H1 (cell line): ENCODE measurements around the gene FKBP1A. TPM values are rescaled to one million over a fixed set of nuclear protein-coding genes. Genes with fewer than 3 reads are reported as not detected.
A peak's percentile ranks its signal among the peaks of the same experiment; 100 is the strongest.

Experiments
- CTCF ChIA-PET: fragments of 300-600 bp; sonication (Branson Sonifier 250); formaldehyde crosslinking; loops from one replicate; lab custom pipeline; 2021; ENCODE audit not compliant: partially characterized antibody; lab: Charles Lee
- POLR2A ChIA-PET: fragments of 300-600 bp; sonication (Branson Sonifier 250); formaldehyde crosslinking; loops from one replicate; lab custom pipeline; 2021; ENCODE audit warnings: inconsistent platforms; ENCODE audit not compliant: partially characterized antibody; lab: Charles Lee
- DNase-seq, 2 experiments: peaks; one replicate each; pipeline versions ENCODE4 v3.0.0 to v3.0.0-alpha.2; 2010 to 2022; ENCODE audit warnings: low spot score in 2 of 2, low read depth in 1 of 2, mixed read lengths in 1 of 2
- FAIRE-seq: peaks from 2 replicates; lab custom pipeline; 2011; peaks lifted over from hg19 to GRCh38; lab: Jason Lieb, UNC
- H2AFZ ChIP-seq: 2 replicates; pipeline ENCODE4 v1.8.1; 2012; ENCODE audit warnings: low read length, inconsistent platforms
- H2AK5ac ChIP-seq: 2 replicates; pipeline ENCODE4 v1.6.1; 2013; ENCODE audit warnings: low read depth, low read length
- H2BK120ac ChIP-seq: replicated peaks from 2 replicates; pipeline ENCODE3; 2013; ENCODE audit warnings: low read depth, low read length, inconsistent platforms
- H2BK12ac ChIP-seq: 2 replicates; pipeline ENCODE4 v1.6.1; 2013; ENCODE audit warnings: low read depth, low read length
- H2BK15ac ChIP-seq: 2 replicates; pipeline ENCODE4 v1.6.1; 2013; ENCODE audit warnings: low read length
- H2BK20ac ChIP-seq: 2 replicates; pipeline ENCODE4 v1.6.1; 2013; ENCODE audit warnings: low read length
- H2BK5ac ChIP-seq: 2 replicates; pipeline ENCODE4 v1.6.1; 2013; ENCODE audit warnings: low read depth, low read length
- H3K14ac ChIP-seq: 2 replicates; pipeline ENCODE4 v1.6.1; 2013; ENCODE audit warnings: inconsistent platforms; ENCODE audit not compliant: insufficient read length
- H3K18ac ChIP-seq: 2 replicates; pipeline ENCODE4 v1.6.1; 2013; ENCODE audit warnings: low read length; ENCODE audit errors: extremely low read depth
- H3K23ac ChIP-seq: 2 replicates; pipeline ENCODE4 v1.6.1; 2013; ENCODE audit warnings: inconsistent platforms; ENCODE audit not compliant: insufficient read length
- H3K23me2 ChIP-seq: 2 replicates; pipeline ENCODE4 v1.6.1; 2013; ENCODE audit warnings: low read depth, low read length
- H3K27ac ChIP-seq: 2 replicates; pipeline ENCODE4 v1.6.1; 2011; ENCODE audit warnings: low read depth, low read length, inconsistent platforms
- H3K27me3 ChIP-seq, 4 experiments: replicated peaks in 1 of 4; 1 replicate in 1 of 4; 2 replicates in 3 of 4; pipeline versions ENCODE4 v1.6.1 to v1.8.1; 2011 to 2013; ENCODE audit warnings: low read length in 3 of 4, mild to moderate bottlenecking in 3 of 4, inconsistent platforms in 2 of 4, mixed read lengths in 2 of 4, moderate library complexity in 1 of 4; ENCODE audit not compliant: control insufficient read depth in 3 of 4, insufficient read depth in 3 of 4; ENCODE audit errors: extremely low read depth in 1 of 4
- H3K36me3 ChIP-seq, 4 experiments: 2 replicates each; pipeline versions ENCODE4 v1.6.1 to v1.8.1; 2011 to 2013; ENCODE audit warnings: mild to moderate bottlenecking in 4 of 4, low read length in 3 of 4, moderate library complexity in 2 of 4, control low read depth in 1 of 4, inconsistent platforms in 1 of 4; ENCODE audit not compliant: insufficient read depth in 4 of 4, control insufficient read depth in 2 of 4
- H3K4ac ChIP-seq: replicated peaks from 2 replicates; pipeline ENCODE3; 2013; ENCODE audit warnings: low read length, low read depth, mixed read lengths, inconsistent platforms; ENCODE audit not compliant: insufficient read length
- H3K4me1 ChIP-seq, 4 experiments: replicated peaks in 1 of 4; 1 replicate in 1 of 4; 2 replicates in 3 of 4; pipeline versions ENCODE4 v1.6.1 to v1.8.1; 2011 to 2013; ENCODE audit warnings: low read length in 3 of 4, inconsistent platforms in 2 of 4, mixed read lengths in 1 of 4; ENCODE audit not compliant: insufficient read depth in 4 of 4, control insufficient read depth in 3 of 4
- H3K4me2 ChIP-seq, 2 experiments: 2 replicates each; pipeline versions ENCODE4 v1.6.1 to v1.8.1; 2011 to 2013; ENCODE audit warnings: low read depth in 2 of 2, low read length in 2 of 2, control low read depth in 1 of 2, inconsistent platforms in 1 of 2, mild to moderate bottlenecking in 1 of 2; ENCODE audit not compliant: insufficient read depth in 1 of 2
- H3K4me3 ChIP-seq, 4 experiments: fragments of 200-600, 300-600 bp in 1 of 4; sonication (generic), shearing (Covaris generic), sonication (Bioruptor Twin) in 1 of 4; 2 replicates each; pipeline versions ENCODE4 v1.5.1 to v1.8.1; 2011 to 2016; ENCODE audit warnings: low read length in 4 of 4, low read depth in 3 of 4, control low read depth in 2 of 4, inconsistent platforms in 2 of 4, mild to moderate bottlenecking in 2 of 4, mixed read lengths in 1 of 4, moderate library complexity in 1 of 4; ENCODE audit not compliant: insufficient read depth in 2 of 4; ENCODE audit errors: extremely low read depth in 1 of 4
- H3K56ac ChIP-seq: replicated peaks from 2 replicates; pipeline ENCODE3; 2013; ENCODE audit warnings: low read depth, mild to moderate bottlenecking, mixed read lengths, low read length, inconsistent platforms; ENCODE audit not compliant: insufficient read length
- H3K79me1 ChIP-seq: 2 replicates; pipeline ENCODE4 v1.6.1; 2013; ENCODE audit warnings: low read depth, low read length, control low read depth
- H3K79me2 ChIP-seq, 2 experiments: 2 replicates each; pipeline versions ENCODE4 v1.6.1 to v1.8.1; 2012 to 2013; ENCODE audit warnings: low read length in 2 of 2, mild to moderate bottlenecking in 2 of 2, inconsistent platforms in 1 of 2; ENCODE audit not compliant: insufficient read depth in 2 of 2, control insufficient read depth in 1 of 2
- H3K9ac ChIP-seq, 4 experiments: replicated peaks in 1 of 4; 1 replicate in 1 of 4; 2 replicates in 3 of 4; pipeline versions ENCODE4 v1.6.1 to v1.8.1; 2011 to 2013; ENCODE audit warnings: low read depth in 3 of 4, low read length in 3 of 4, control low read depth in 2 of 4, mild to moderate bottlenecking in 2 of 4, moderate library complexity in 2 of 4, inconsistent platforms in 1 of 4; ENCODE audit errors: extremely low read depth in 1 of 4
- H3K9me3 ChIP-seq, 2 experiments: 2 replicates each; pipeline versions ENCODE4 v1.6.1 to v1.8.1; 2012 to 2013; ENCODE audit warnings: mild to moderate bottlenecking in 2 of 2, moderate library complexity in 2 of 2, control low read depth in 1 of 2, inconsistent platforms in 1 of 2, low read depth in 1 of 2, low read length in 1 of 2, mixed read lengths in 1 of 2; ENCODE audit not compliant: insufficient read depth in 2 of 2
- H4K20me1 ChIP-seq, 2 experiments: replicated peaks in 1 of 2; 2 replicates each; pipeline versions ENCODE3 to v1.8.1; 2011 to 2013; ENCODE audit warnings: inconsistent platforms in 2 of 2, low read length in 2 of 2, mild to moderate bottlenecking in 1 of 2; ENCODE audit not compliant: insufficient read depth in 2 of 2, control insufficient read depth in 1 of 2
- H4K5ac ChIP-seq: 2 replicates; pipeline ENCODE4 v1.6.1; 2013; ENCODE audit warnings: low read length, low read depth, mixed read lengths, inconsistent platforms; ENCODE audit not compliant: insufficient read length
- H4K8ac ChIP-seq: 2 replicates; pipeline ENCODE4 v1.8.0; 2013; ENCODE audit warnings: mild to moderate bottlenecking, moderate library complexity, low read length, inconsistent platforms; ENCODE audit not compliant: insufficient read depth; ENCODE audit errors: extremely low read depth
- H4K91ac ChIP-seq: replicated peaks from 2 replicates; pipeline ENCODE3; 2013; ENCODE audit warnings: low read length, mixed read lengths, inconsistent platforms; ENCODE audit not compliant: insufficient read length
- BCL11A ChIP-seq, 2 experiments: IDR thresholded peaks; one replicate each; pipeline ENCODE4 v1.6.1; 2011; ENCODE audit warnings: low read depth in 2 of 2, low read length in 2 of 2, mild to moderate bottlenecking in 2 of 2
- CHD1 ChIP-seq: IDR thresholded peaks from 2 replicates; pipeline ENCODE4 v1.6.1; 2012; ENCODE audit warnings: low read depth, low read length, improper control_type of control experiment
- FOSL1 ChIP-seq: IDR thresholded peaks from 2 replicates; pipeline ENCODE4 v1.6.1; 2011; ENCODE audit warnings: mild to moderate bottlenecking, low read depth, low read length, moderate library complexity; ENCODE audit not compliant: insufficient read depth
- HDAC2 ChIP-seq, 2 experiments: fragments of 300-600 bp in 1 of 2; sonication (generic) in 1 of 2; IDR thresholded peaks; 2 replicates each; pipeline ENCODE4 v1.6.1; 2011 to 2012; ENCODE audit warnings: low read depth in 2 of 2, low read length in 2 of 2, mild to moderate bottlenecking in 2 of 2, moderate library complexity in 2 of 2, borderline replicate concordance in 1 of 2, inconsistent platforms in 1 of 2
- KDM1A ChIP-seq: fragments of 200-600, 300-600 bp; sonication (generic); IDR thresholded peaks from 2 replicates; pipeline ENCODE4 v1.7.1; 2016; ENCODE audit warnings: mild to moderate bottlenecking, low read length, borderline replicate concordance
- POLR2AphosphoS5 ChIP-seq: IDR thresholded peaks from 2 replicates; pipeline ENCODE4 v1.6.1; 2011; ENCODE audit warnings: low read depth, low read length
- RXRA ChIP-seq: IDR thresholded peaks from 2 replicates; pipeline ENCODE4 v1.6.1; 2011; ENCODE audit warnings: low read depth, mild to moderate bottlenecking, low read length, moderate library complexity; ENCODE audit not compliant: insufficient read depth
- SAP30 ChIP-seq: fragments of 300-600 bp; sonication (generic); IDR thresholded peaks from 2 replicates; pipeline ENCODE4 v1.7.1; 2012; ENCODE audit warnings: low read length, moderate library complexity, mild to moderate bottlenecking, inconsistent platforms; ENCODE audit not compliant: insufficient read depth, insufficient replicate concordance
- SP4 ChIP-seq: IDR thresholded peaks from 2 replicates; pipeline ENCODE4 v1.6.1; 2012; ENCODE audit warnings: low read length, inconsistent platforms
- SUZ12 ChIP-seq: fragments of 200-600 bp; sonication (generic); IDR thresholded peaks from 2 replicates; pipeline ENCODE4 v1.6.1; 2012; ENCODE audit warnings: mild to moderate bottlenecking, inconsistent platforms, low read length, moderate library complexity, mixed read lengths
- WGBS, 2 experiments: shearing (Covaris generic) in 1 of 2; methylation state at CpG; one replicate each; pipeline versions ENCODE4 v1.1.6 to v1.1.7; 2013 to 2015; ENCODE audit warnings: low lambda C conversion rate in 2 of 2, mixed read lengths in 2 of 2, inconsistent platforms in 1 of 2, low coverage in 1 of 2, missing lambda C conversion rate in 1 of 2; ENCODE audit not compliant: insufficient replicate concordance in 2 of 2, insufficient coverage in 1 of 2, insufficient read length in 1 of 2; ENCODE audit errors: extremely low coverage in 1 of 2, missing lambda C conversion rate in 1 of 2; 5-methylcytosine and 5-hydroxymethylcytosine counted together
- polyA plus RNA-seq, 7 experiments: library from polyadenylated mRNA; depleted of rRNA in 3 of 7; stranded (reverse) in 5 of 7; unstranded in 2 of 7; fragments of >200 nt in 5 of 7; fragments of 200-250 nt in 2 of 7; gene quantifications; 1 replicate in 5 of 7; 2 replicates in 1 of 7; 4 replicates in 1 of 7; pipeline versions ENCODE4 v1.2.1 to v1.2.3, GENCODE V29; 2011 to 2013; ENCODE audit warnings: missing spikeins in 2 of 7, mixed read lengths in 2 of 7
- total RNA-seq: library from RNA; stranded (reverse); fragmentation: NEBNext Ultra II Directional; extraction: Animal tissue kit (Norgen Biotek cat#: 25700); gene quantifications from 2 replicates; pipeline ENCODE4 v1.2.1, GENCODE V29; 2021
- TF ChIP-seq, protein P1 (sequence below), 3 experiments: IDR thresholded peaks; 1 replicate in 2 of 3; 2 replicates in 1 of 3; pipeline versions ENCODE4 v1.5.1 to v1.6.1; 2011; ENCODE audit warnings: low read length in 3 of 3, mild to moderate bottlenecking in 3 of 3, inconsistent platforms in 2 of 3, low read depth in 1 of 3, moderate library complexity in 1 of 3; ENCODE audit not compliant: insufficient read depth in 1 of 3; ENCODE audit errors: control extremely low read depth in 1 of 3

FKBP1A gene
- total and polyA plus RNA-seq, 2 of the 8 experiments (the other 6 are each of a cell fraction or from before 2014, with no cell fraction given) = 250 to 685 TPM

GRCh38 chr20:1323256-1323655 is 69.6 kb downstream of the FKBP1A start:
- H3K27ac ChIP-seq = no peak overlapping the region
- H3K4me2 ChIP-seq = no peak overlapping the region
- H3K79me1 ChIP-seq = peaks cover 16% of the 10 kb centered on the region
- H3K23me2 ChIP-seq = peaks cover 10% of the 10 kb centered on the region
- H3K14ac ChIP-seq = no peak overlapping the region
- peaks cover 2 to 13% (median 5%) of the 10 kb centered on the region in 4 experiments; a peak in 6 of 7 replicates for H3K4me1 ChIP-seq
- H3K4me3 ChIP-seq = no peak overlapping the region
- CTCF ChIA-PET = interaction anchor here (1.3 to 3.6 kb wide), 5 partner anchors 11 to 94 kb away, joined by 3 to 28 read pairs (median 4); no protein-coding TSS in a partner anchor
- H3K27me3 ChIP-seq = no peaks in the 10 kb centered on the region; a peak in 1 of 7 replicates
- H2AFZ ChIP-seq = 0 out of 2 replicates have a peak overlapping the region, but pooled peaks have one; percentile 12
- H2BK15ac ChIP-seq = no peak overlapping the region
- no peak overlapping the region for H3K23ac ChIP-seq
- no peaks in the 10 kb centered on the region for H3K9me3 ChIP-seq
- DNase-seq (no peak), FAIRE-seq (no peak)
- H2BK120ac ChIP-seq = no peak overlapping the region
- peaks cover 4 to 17% of the 10 kb centered on the region in 2 experiments for H4K20me1 ChIP-seq
- H4K5ac ChIP-seq = no peak overlapping the region
- no peak overlapping the region for H2AK5ac ChIP-seq
- POLR2A ChIA-PET = interaction anchor here (0.6 to 6.5 kb wide), 6 partner anchors 13 to 54 kb away, joined by 3 to 34 read pairs (median 3); no protein-coding TSS in a partner anchor
- H3K18ac ChIP-seq = no peak overlapping the region
- no peak overlapping the region for H2BK20ac ChIP-seq
- no peaks in the 10 kb centered on the region for H3K36me3 ChIP-seq
- peaks cover 18 to 29% of the 10 kb centered on the region in 2 experiments for H3K79me2 ChIP-seq
- H2BK12ac ChIP-seq = no peak overlapping the region
- H3K56ac ChIP-seq = no peak overlapping the region
- H4K91ac ChIP-seq = no peak overlapping the region
- no peak overlapping the region for H3K9ac ChIP-seq
- 85% methylated on average over 6 of the region's 6 CpGs; no CpG with 5 or more reads in 1 of the 2 experiments for whole genome bisulfite sequencing, 2 experiments
- H4K8ac ChIP-seq = no peak overlapping the region
- H2BK5ac ChIP-seq = no peak overlapping the region
- no peak overlapping the region for H3K4ac ChIP-seq
- TF ChIP-seq SAP30 = no peak
- no peak for TF ChIP-seq KDM1A
- TF ChIP-seq, protein P1, sequence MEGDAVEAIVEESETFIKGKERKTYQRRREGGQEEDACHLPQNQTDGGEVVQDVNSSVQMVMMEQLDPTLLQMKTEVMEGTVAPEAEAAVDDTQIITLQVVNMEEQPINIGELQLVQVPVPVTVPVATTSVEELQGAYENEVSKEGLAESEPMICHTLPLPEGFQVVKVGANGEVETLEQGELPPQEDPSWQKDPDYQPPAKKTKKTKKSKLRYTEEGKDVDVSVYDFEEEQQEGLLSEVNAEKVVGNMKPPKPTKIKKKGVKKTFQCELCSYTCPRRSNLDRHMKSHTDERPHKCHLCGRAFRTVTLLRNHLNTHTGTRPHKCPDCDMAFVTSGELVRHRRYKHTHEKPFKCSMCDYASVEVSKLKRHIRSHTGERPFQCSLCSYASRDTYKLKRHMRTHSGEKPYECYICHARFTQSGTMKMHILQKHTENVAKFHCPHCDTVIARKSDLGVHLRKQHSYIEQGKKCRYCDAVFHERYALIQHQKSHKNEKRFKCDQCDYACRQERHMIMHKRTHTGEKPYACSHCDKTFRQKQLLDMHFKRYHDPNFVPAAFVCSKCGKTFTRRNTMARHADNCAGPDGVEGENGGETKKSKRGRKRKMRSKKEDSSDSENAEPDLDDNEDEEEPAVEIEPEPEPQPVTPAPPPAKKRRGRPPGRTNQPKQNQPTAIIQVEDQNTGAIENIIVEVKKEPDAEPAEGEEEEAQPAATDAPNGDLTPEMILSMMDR (IDR thresholded peaks at IDR 0.05; ENCODE audit: control extremely low read depth in 1 of 3, insufficient read depth in 1 of 3, low read depth in 1 of 3, low read length in 3 of 3) = no peak
- TF ChIP-seq SUZ12 = no peak
- TF ChIP-seq HDAC2 (IDR thresholded peaks at IDR 0.05; ENCODE audit: borderline replicate concordance in 1 of 2, low read depth in 2 of 2, low read length in 2 of 2) = no peak
- no peak for TF ChIP-seq RXRA
- TF ChIP-seq POLR2AphosphoS5 = no peak
- no peak for TF ChIP-seq BCL11A (IDR thresholded peaks at IDR 0.05; ENCODE audit: low read depth in 2 of 2, low read length in 2 of 2)
- no peak for TF ChIP-seq FOSL1
- TF ChIP-seq CHD1 = no peak
- TF ChIP-seq SP4 = no peak
